ENCODE data around the gene CAPRIN2.

CAPRIN2 gene

GRCh38 chr12:30678221-30678620 lies 76.5 kb downstream of the CAPRIN2 start:
- no peak for TF ChIP-seq CTCF (conservative IDR thresholded peaks at IDR 0.05; ENCODE audit: low read depth, low read length)
- no peak overlapping the region for H3K4me3 ChIP-seq (ENCODE audit: low read depth, low read length)
- no peak for DNase-seq (ENCODE audit: low read depth)

DNA sequence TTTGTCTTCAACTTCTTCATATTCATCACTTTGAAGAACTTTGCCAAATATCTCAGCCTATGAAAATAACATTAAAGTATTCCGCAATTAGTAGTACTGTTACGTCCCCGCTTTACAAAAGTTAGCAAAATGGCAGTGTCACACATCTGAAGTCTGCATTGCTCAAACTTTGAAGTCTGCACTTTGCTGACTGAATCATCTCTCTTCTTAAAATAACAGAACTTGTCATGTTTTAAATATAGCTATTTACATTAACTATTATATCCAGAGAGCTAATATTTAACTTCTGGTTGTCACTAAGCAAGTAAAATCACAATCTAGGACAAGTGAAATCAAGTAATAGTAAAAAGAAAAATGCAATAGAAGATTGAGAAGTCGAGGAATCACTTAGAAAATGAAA lies 93.5 kb downstream of the CAPRIN2 start:
- no peak for DNase-seq (ENCODE audit: low read depth)
- no peak overlapping the region for H3K4me3 ChIP-seq (ENCODE audit: low read depth, low read length)
- TF ChIP-seq CTCF (conservative IDR thresholded peaks at IDR 0.05; ENCODE audit: low read depth, low read length), result no peak
